NOMO-1 treated with dmso at 0.1 percent for 144 hours (cell line): ENCODE measurements around the gene CCDC33.

Experiments used
- DNase-seq: peaks from one replicate; lab custom pipeline; 2025; ENCODE audit not compliant: unreplicated experiment; lab: John Stamatoyannopoulos, UW

The CCDC33 gene

GRCh38 chr15:74208901-74209559 is 27.1 kb upstream of the CCDC33 start:
- no peak for DNase-seq

- DNase-seq, result no peak
Measured at GRCh38 chr15:74209560-74209958, 26.6 kb upstream of the CCDC33 start.

- no peak for DNase-seq
Measured at GRCh38 chr15:74209997-74210671, 26.0 kb upstream of the CCDC33 start.

- DNase-seq, result no peak
Measured at GRCh38 chr15:74210729-74211128, 25.4 kb upstream of the CCDC33 start.

GRCh38 chr15:74211656-74212055 is 24.5 kb upstream of the CCDC33 start:
- no peak for DNase-seq

GRCh38 chr15:74212494-74212893 is 23.6 kb upstream of the CCDC33 start:
- DNase-seq, result no peak

GRCh38 chr15:74213858-74214284 is 22.3 kb upstream of the CCDC33 start:
- no peak for DNase-seq

- DNase-seq, result no peak
Measured at GRCh38 chr15:74214324-74215021, 21.7 kb upstream of the CCDC33 start.

GRCh38 chr15:74215958-74216357 is 20.2 kb upstream of the CCDC33 start:
- no peak for DNase-seq

GRCh38 chr15:74216949-74217348 is 19.2 kb upstream of the CCDC33 start:
- no peak for DNase-seq

- no peak for DNase-seq
Measured at GRCh38 chr15:74217907-74218885, 17.9 kb upstream of the CCDC33 start.

- DNase-seq, result no peak
Measured at GRCh38 chr15:74220475-74221248, 15.5 kb upstream of the CCDC33 start.

GRCh38 chr15:74221399-74222239 is 14.5 kb upstream of the CCDC33 start:
- no peak for DNase-seq

GRCh38 chr15:74222240-74223119 is 13.6 kb upstream of the CCDC33 start:
- DNase-seq, result no peak

- no peak for DNase-seq
Measured at GRCh38 chr15:74225928-74226327, 10.2 kb upstream of the CCDC33 start.

GRCh38 chr15:74226761-74227540 is 9.2 kb upstream of the CCDC33 start:
- no peak for DNase-seq

- DNase-seq, result no peak
Measured at GRCh38 chr15:74227968-74228722, 8.0 kb upstream of the CCDC33 start.
